ENCODE results near the gene POPDC3.
"Not testable (repeated sequence)": the region's sequence is repeated elsewhere in the genome, so short reads cannot be mapped to it uniquely, and the experiment has no call there.

POPDC3 gene

DNA sequence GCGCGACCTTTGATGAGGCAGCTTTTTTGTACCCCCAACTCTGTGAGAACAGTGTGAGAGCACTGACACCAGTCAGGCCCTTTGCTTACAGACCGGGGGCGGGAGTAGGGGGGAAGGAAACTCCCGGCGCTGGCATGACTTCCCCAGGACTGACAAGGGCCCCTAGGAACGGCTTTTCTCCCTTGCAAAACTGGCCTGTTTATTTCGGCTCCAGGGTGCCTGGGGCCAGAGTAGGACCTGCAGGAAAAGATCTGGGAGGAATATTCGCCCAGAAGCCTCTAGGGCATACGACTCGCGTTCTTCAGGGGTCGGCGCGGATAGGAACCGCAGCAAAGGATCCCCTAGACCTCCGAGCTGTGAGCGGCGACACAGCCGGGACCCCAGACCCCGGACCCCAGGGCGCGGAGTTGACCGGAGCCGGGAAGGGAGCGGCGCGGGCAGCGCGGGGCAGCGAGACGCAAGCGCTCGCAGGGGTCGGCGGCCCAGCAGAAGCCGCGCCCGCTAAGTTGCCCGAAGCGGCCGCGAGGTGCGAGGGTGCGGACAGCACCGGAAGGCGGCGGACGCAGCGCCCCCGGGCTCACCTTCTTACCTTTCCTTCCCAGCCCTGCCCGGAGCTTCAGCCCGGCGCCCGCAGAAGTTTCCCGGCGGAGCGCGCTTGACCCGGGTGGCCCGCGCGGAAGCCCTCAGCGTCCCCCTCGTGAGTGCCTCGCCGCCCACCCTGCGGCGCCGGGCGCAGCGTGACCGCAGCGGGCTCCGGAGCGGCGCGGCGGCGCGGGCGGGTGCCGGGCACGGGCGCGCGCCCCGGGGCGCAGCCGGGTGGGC is at the start of gene POPDC3:
TSS of gene POPDC3 (minus strand) at position 771 of the 822 bp plus-strand sequence. CDS start 18,105 bp downstream, outside the sequence.
- no peak for FAIRE-seq

DNA sequence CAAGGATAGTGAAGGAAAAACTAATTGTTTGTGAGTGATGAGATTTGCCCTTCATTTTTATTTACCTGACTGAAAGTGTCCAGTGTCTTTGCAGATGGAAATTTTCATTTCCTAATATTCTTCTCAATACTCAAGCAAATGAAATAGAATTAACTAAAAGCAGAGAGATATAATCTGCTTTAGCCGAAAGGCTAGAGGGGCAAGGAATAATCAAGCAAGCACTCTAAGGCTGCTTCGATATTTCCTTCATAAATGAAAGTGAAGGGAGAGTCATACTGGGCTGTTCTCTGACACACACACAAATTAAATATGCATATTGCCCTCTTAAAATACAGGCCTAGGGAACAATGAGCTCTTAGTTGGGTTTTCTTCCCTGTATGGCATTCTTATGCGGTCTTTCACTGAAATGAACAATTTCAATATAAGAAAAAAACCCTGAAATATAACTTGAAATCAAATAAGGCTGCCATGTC is 47.5 kb upstream of the POPDC3 start:
- no peak for FAIRE-seq

- FAIRE-seq: no peak
These were observed 46.9 kb upstream of the POPDC3 start for GRCh38 chr6:105226598-105227294.

- FAIRE-seq: no peak
These were observed 43.4 kb upstream of the POPDC3 start for GRCh38 chr6:105223242-105223641.

DNA sequence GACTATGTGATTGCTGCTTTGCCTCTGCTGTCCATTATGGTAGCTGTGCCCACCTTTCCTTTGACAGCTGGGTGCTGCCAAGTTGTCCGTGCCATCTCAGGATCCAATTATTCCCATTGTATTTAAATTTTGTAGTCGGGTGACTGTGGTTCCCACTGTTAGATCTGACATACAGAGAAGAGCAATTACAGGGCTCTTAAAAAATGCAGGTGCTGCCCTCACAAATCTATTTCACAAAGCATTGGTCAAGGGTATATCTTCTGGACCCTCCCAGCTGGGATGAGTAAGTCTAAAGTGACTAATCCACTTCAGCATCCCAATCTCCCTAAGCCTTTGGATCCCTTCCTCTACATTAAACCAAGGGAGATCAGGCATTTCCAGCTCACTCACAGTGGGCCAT is 41.4 kb upstream of the POPDC3 start:
- not testable (repeated sequence) for FAIRE-seq

- FAIRE-seq: no peak
These were observed 40.4 kb upstream of the POPDC3 start for GRCh38 chr6:105220186-105220585.

DNA sequence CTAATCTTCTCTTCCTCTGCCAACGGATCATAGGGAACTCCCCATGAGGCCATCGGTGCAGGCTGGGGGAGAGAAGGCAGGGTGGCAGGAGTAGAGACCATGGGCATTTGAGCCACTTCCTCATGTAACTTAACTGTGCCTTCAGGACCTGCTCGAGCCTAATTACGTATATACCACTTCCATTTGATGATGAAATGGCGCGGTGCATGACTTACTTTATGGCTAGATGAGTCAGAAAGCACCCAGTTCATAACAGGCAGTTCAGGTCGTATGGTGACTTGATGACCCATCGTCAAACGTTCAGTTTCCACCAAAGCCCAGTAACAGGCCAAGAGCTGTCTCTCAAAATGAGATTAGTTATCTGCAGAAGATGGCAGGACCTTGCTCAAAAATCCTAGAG is 39.4 kb upstream of the POPDC3 start:
- not testable (repeated sequence) for FAIRE-seq

DNA sequence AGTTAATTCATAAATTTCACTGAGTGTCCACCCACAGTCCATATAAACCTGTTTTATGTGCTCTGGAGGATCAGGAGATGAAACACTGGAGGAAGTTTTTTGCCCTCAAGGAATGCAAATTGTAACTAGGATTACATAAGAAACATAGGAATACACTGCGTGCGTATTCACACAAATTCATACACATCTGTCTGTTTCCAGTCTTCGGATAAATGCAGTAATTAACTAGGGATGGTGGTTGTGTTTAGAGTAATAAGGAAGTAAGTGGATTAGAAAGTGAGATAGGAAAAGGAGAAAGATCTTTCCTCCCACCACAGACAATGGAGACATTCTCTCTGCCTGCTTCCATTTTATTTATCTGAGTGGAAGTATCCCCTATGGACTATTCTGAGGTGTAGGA is 35.7 kb upstream of the POPDC3 start:
- no peak for FAIRE-seq

GRCh38 chr6:105214668-105215067 is 34.9 kb upstream of the POPDC3 start:
- FAIRE-seq: no peak

GRCh38 chr6:105213272-105213671 is 33.5 kb upstream of the POPDC3 start:
- no peak for FAIRE-seq

GRCh38 chr6:105212587-105212986 is 32.8 kb upstream of the POPDC3 start:
- FAIRE-seq: no peak

DNA sequence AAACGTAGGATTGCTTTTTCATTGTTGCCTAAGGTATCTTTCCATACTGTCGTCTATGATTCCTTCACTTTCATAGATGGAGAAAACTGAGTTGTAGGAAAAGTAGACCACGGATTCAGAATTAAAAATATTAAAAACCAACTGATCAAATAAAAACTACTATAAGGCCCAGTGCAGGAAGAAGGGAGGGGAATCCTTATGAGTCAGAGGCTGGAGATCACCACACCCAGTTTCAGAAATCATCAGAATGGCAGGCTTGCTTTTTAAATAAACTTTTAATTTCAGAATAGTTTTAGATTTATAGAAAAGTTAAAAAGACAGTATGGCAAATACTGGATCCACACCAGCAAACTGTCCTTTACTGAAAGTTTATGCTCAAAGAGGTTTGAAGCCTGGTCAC is 32.0 kb upstream of the POPDC3 start:
- FAIRE-seq: no peak

DNA sequence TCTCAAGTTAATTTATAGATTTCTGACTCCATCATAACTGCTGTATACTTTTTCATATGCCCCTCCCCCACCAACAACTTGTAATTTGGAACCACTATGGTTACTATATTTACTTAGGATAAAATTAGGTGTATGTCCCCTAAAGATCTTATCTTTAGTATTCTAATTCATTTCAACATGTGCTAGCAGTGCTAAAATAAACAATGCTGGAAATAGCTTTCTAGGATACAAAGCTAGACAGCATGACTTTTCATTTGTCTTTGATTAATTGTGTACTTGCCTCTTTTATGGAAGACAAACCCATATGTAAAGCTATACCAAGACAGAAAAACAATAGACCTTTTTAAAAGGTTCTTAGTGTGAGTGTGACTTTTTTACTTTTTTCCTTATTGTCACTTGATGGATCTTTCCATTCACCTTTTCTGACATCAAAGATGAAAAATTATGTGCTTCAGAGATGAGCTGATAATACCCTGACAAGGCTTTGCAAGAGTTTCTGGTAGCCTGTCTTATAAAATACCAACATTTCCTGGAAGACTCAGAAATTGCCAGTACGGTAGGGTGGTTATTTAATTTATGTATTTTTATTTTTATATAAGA is 31.2 kb upstream of the POPDC3 start:
- FAIRE-seq: no peak

DNA sequence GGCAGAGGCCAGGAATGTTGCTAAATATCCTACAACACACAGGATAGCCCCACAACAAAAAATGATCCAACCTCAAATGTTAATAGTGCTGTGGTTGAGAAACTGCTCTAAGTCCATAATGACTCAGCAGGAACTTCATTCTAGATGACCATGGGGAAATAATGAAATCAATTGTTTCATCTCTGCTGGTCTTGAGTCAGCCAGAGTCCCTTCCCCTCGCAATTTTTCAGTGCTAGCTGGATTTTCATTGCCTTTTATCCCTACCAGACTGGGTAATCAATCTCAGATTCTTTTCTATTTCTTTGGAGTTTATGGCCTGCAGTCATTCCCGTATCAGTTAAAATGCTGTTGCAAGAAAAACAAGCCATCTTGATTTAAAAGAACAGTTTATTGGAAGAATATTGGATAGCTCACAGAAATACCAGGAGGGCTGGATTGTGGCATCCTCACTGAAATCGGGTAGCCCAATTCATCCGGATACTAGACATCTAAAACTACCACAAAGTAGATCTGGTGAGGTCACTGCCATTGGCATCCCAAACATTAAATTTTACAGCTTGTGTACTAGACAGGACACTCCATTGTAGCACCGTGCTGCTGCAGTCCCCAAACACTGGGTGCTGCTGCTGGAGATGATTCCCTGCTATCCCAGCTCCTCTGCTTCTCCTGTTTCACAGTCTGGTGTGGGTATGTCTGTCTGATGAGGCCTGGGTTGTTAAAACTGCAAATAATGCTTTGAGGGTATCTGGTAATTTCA is 30.3 kb upstream of the POPDC3 start:
- FAIRE-seq: no peak

DNA sequence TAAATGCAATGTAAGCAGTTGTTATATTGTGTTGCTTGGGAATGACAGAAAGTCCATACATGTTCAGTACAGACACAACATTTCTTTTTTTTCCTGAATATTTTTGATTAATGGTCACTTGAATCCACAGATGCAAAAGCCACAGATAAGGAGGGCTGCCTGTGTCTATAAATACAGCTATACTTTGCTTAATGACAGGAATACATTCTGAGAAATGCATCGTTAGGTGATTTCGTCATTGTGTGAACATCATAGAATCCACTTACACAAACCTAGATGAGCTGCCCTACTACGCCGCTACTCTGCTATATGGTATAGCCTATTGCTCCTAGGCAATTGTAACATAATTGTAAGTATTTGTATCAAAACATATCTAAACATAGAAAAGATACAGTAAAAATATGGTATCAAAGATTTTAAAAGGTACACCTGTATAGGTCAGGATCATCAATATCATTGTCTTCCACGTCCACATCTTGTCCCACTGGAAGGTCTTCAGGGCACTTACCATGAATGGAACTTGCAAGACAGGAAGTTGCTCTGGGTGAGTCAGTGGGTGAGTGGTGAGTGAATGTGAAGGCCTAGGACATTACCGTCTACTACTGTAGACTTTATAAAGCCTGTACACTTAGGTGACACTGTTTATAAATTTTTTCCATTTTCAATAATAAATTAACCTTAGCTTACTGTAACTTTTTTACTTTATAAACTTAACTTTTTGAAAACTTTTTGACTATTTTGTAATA is 27.9 kb upstream of the POPDC3 start:
- FAIRE-seq: no peak

DNA sequence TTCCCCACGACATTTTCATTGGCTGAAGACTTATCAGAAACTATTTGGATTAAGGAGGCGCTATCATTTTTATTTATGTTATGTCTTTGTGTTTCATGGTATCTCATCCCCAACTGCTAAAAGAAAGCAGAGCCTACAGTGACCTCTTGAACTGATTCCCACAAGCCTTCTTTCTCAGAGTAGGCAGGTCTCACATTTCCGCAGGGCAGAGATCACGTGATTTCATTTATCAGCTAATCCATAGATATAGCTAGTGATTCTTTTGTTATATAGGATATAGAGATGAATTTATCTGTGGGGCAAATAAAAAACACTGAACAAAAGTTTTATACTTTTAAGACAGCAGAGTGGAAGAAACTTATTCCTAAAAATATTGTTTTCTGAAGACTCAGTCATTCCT is 25.0 kb upstream of the POPDC3 start:
- FAIRE-seq: no peak

DNA sequence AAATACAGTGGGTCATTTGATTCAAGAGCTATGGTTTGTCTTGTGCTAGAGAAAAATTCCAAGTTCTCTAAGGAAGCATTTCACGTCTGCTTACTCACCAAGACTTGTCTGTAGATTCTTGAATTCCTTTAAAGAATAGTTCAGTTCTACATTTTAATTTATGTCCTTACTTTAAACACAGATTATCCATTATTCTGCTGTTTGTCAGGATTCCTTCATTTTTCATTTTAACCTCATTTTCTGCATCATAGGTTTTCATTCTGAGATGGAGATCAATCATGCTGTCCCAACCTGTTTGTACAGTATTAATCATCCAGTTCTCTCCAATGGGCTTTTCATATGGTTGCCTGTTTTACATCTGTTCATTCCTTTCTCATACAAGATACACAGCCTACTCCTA is 24.5 kb upstream of the POPDC3 start:
- no peak for FAIRE-seq

DNA sequence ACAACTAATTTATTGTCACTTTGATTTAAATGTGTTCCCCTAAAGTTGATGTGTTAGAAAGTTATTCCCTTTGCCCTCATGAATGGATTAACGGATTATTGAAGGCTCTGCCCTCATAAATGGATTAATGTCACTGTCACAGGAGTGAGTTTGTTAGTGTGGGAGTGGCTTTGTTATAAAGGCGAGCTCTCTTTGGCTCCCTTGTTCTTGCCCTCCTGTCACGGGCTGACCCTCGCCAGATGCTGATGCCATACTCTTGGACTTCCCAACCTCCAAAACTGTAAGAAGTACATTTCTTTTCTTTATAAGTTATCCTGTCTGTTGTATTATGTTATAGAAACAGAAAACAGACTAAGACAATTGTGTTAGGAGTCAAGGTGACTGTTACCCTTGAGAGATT is 22.7 kb upstream of the POPDC3 start:
- FAIRE-seq: no peak

GRCh38 chr6:105200133-105200730 is 20.4 kb upstream of the POPDC3 start:
- no peak for FAIRE-seq

GRCh38 chr6:105199711-105200110 is 19.9 kb upstream of the POPDC3 start:
- FAIRE-seq: no peak

DNA sequence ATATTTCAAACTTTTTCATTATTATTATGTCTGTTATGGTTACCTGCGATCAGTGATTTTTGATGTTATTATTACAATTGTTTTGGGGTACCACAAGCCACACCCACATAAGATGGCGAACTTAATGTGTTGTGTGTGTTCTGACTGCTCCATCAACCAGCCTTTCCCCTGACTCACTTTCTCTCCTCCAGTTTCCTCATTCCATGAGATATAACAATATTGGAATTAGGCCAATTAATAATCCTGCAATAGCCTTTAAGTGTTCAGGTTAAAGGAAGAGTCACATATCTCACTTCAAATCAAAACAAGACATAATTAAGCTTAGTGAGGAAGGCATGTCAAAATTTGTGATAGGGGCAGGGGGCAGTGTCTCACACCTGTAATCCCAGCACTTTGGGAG is 16.3 kb upstream of the POPDC3 start:
- FAIRE-seq: no peak

GRCh38 chr6:105194591-105194990 is 14.8 kb upstream of the POPDC3 start:
- no peak for FAIRE-seq
